Gastroesophageal sphincter (tissue), 4 donors: Measurements from ENCODE around the gene TMOD3. TPM values are rescaled to one million over a fixed set of nuclear protein-coding genes. Genes with fewer than 3 reads are reported as not detected.
"Not testable (repeated sequence)": the region's sequence is repeated elsewhere in the genome, so short reads cannot be mapped to it uniquely, and the experiment has no call there.

Experiments used
- ATAC-seq: fragments of 150-250 bp; one replicate; pipeline ENCODE4 v1.9.1; 2016; ENCODE audit warnings: mild to moderate bottlenecking, moderate library complexity
- H3K27ac ChIP-seq, 4 donors: fragments of 200-600 bp; sonication (generic) in 3 of 4; 1 replicate in 3 of 4; 2 replicates in 1 of 4; pipeline ENCODE4 v1.5.1; 2016 to 2019
- H3K27me3 ChIP-seq: fragments of 200-600 bp; sonication (generic); one replicate; pipeline ENCODE4 v1.5.1; 2019
- H3K36me3 ChIP-seq, 2 donors: fragments of 200-600 bp; sonication (generic); one replicate each; pipeline ENCODE4 v1.5.1; 2019; ENCODE audit warnings: control low read depth in 1 of 2
- H3K4me1 ChIP-seq, 3 donors: fragments of 200-600 bp; sonication (generic); 1 replicate in 2 of 3; 2 replicates in 1 of 3; pipeline ENCODE4 v1.5.1; 2016 to 2019; ENCODE audit warnings: control low read depth in 2 of 3
- H3K4me3 ChIP-seq, 2 donors: fragments of 200-600 bp; sonication (generic); one replicate each; pipeline ENCODE4 v1.5.1; 2019; ENCODE audit warnings: mild to moderate bottlenecking in 1 of 2, moderate library complexity in 1 of 2
- H3K9me3 ChIP-seq, 3 donors: fragments of 200-600 bp; sonication (generic); one replicate each; pipeline ENCODE4 v1.5.1; 2017 to 2019; ENCODE audit warnings: control low read depth in 2 of 3
- EP300 ChIP-seq: sonication (generic); formaldehyde crosslinking; IDR thresholded peaks from one replicate; pipeline ENCODE4 v1.6.1; 2017; ENCODE audit warnings: antibody characterized with exemption, mild to moderate bottlenecking
- POLR2A ChIP-seq, 2 donors: fragments of 450-650 bp; IDR thresholded peaks; one replicate each; pipeline ENCODE4 v1.6.1; 2017; ENCODE audit warnings: antibody characterized with exemption in 2 of 2, mild to moderate bottlenecking in 2 of 2, moderate library complexity in 1 of 2
- POLR2AphosphoS5 ChIP-seq: sonication (generic); formaldehyde crosslinking; IDR thresholded peaks from one replicate; pipeline ENCODE4 v1.6.1; 2017; ENCODE audit warnings: antibody characterized with exemption
- WGBS, 2 donors: methylation state at CpG; one replicate each; pipeline ENCODE4 v1.1.5; 2018; ENCODE audit warnings: low coverage in 1 of 2; 5-methylcytosine and 5-hydroxymethylcytosine counted together
- total RNA-seq, 4 donors: library from RNA; depleted of rRNA; stranded (reverse); fragments of >200 nt; gene quantifications; one replicate each; pipeline ENCODE4 v1.1.0, GENCODE V29; 2016
- TF ChIP-seq, protein P1 (sequence below), 4 experiments: fragments of 200-600 bp in 2 of 4; fragments of 450-650 bp in 2 of 4; sonication (generic) in 1 of 4; IDR thresholded peaks; one replicate each; pipeline ENCODE4 v1.5.1; 2017 to 2019; ENCODE audit warnings: antibody characterized with exemption in 4 of 4, mild to moderate bottlenecking in 2 of 4, moderate library complexity in 2 of 4

Gene TMOD3
- total RNA-seq, 4 donors from 2014 or later, result 15.9 to 38.8 (median 21.4) TPM

DNA sequence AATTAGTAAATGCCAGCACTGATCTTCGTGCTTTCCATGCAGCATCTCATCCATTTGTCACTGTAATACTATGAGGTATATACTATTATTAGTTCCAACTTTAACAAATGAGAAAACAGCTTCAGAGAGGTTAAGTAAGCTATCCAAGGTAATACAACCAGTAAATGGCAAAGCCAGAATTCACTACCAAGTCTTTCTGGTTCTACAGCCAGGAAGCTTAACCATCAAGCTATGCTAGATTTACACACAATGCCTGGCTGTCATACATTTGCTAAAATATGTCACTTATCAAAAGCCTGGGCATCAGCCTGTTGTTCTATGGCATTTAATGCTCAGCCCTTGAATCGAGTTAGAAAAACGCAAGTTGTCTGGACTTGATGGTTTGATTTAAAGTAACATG is 45.5 kb upstream of the TMOD3 start:
- peaks cover 0 to 88% of the 10 kb centered on the region in 2 donors for H3K36me3 ChIP-seq
- H3K27ac ChIP-seq, result no peak overlapping the region
- TF ChIP-seq EP300 (no peak), POLR2AphosphoS5 (no peak), POLR2A (IDR thresholded peaks at IDR 0.05) (no peak)
- TF ChIP-seq, protein P1, sequence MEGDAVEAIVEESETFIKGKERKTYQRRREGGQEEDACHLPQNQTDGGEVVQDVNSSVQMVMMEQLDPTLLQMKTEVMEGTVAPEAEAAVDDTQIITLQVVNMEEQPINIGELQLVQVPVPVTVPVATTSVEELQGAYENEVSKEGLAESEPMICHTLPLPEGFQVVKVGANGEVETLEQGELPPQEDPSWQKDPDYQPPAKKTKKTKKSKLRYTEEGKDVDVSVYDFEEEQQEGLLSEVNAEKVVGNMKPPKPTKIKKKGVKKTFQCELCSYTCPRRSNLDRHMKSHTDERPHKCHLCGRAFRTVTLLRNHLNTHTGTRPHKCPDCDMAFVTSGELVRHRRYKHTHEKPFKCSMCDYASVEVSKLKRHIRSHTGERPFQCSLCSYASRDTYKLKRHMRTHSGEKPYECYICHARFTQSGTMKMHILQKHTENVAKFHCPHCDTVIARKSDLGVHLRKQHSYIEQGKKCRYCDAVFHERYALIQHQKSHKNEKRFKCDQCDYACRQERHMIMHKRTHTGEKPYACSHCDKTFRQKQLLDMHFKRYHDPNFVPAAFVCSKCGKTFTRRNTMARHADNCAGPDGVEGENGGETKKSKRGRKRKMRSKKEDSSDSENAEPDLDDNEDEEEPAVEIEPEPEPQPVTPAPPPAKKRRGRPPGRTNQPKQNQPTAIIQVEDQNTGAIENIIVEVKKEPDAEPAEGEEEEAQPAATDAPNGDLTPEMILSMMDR (IDR thresholded peaks at IDR 0.05), result no peak
- no peak for ATAC-seq
- H3K27me3 ChIP-seq, result no peaks in the 10 kb centered on the region
- WGBS, 2 donors, result 79 to 84% methylated on average over 3 of the region's 3 CpGs
- H3K9me3 ChIP-seq, result no peaks in the 10 kb centered on the region
- no peaks in the 10 kb centered on the region for H3K4me1 ChIP-seq
- H3K4me3 ChIP-seq, result no peak overlapping the region

DNA sequence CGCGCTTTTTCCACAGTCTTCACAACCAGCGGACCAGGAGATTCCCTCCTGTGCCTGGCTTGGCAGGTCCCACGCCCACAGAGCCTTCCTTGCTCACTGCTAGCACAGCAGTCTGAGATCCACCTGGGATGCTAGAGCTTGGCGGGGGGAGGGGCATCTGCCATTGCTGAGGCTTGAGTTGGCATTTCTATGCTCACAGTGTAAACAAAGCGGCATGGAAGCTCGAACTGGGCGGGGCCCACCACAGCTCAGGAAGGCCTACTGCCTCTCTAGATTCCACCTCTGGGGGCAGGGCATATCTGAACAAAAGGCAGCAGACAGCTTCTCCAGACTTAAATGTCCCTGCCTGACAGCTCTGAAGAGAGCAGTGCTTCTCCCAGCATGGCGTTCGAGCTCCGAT is 42.3 kb upstream of the TMOD3 start:
- H3K4me1 ChIP-seq, ATAC-seq, H3K9me3 ChIP-seq, H3K27ac ChIP-seq, H3K27me3 ChIP-seq, H3K4me3 ChIP-seq: not testable (repeated sequence)
- 100% methylated on average over 1 of the region's 11 CpGs; no CpG with 5 or more reads in 1 of the 2 donors for WGBS, 2 donors
- peaks cover 0 to 59% of the 10 kb centered on the region in 2 donors for H3K36me3 ChIP-seq

DNA sequence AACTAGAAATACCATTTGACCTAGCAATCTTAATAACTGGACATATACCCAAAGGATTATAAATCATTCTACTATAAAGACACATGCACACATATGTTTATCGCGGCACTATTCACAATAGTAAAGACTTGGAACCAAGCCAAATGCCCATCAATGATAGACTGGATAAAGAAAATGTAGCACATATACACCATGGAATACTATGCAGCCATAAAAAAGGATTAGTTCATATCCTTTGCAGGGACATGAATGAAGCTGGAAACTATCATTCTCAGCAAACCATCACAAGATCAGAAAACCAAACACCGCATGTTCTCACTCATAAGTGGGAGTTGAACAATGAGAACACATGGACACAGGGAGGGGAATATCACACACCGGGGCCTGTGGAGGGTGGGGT is 37.0 kb upstream of the TMOD3 start:
- H3K4me3 ChIP-seq, ATAC-seq, H3K9me3 ChIP-seq, H3K27ac ChIP-seq, H3K27me3 ChIP-seq: not testable (repeated sequence)
- 92 to 94% methylated on average over 4 of the region's 4 CpGs for WGBS, 2 donors
- Histone ChIP-seq H3K4me1 (peaks cover 0 to 13% (median 0%) of the 10 kb centered on the region in 3 donors), H3K36me3 (peaks cover 0 to 15% of the 10 kb centered on the region in 2 donors)

DNA sequence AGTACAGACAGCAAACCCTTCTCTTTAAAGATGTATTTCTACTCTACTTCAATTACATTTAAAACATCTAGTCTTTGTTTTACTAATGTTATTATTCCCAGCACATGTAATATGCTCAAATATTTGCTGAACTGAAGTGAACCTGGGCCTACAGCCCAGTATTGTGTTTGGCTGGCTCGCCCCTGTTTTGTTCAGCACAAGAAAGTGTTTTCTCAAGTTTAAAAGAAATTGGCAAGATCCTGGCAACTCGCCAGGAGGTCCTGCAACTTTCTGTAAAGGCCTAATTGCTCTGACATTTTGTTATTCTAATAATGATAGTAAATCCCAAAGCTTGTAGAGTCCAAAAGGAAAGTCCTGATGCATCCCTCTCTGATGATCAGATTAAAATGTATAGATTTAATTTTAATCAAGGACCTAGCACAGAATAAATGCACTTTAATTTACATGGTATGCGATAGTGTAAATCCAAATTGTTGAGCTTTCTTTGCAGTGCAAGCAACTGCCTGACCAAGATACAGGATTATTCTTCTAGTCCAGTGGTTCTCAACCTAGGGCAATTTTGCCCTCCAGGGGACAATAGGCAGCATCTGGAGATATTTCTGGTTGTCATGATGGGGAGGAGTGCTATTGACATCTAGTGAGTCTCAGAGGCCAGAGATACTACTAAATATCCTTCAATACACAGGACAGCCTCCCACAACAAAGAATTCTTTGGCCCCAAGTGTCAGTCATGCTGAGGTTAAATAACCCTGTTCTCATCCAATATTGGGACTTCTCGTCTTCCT is 35.7 kb upstream of the TMOD3 start:
- Histone ChIP-seq H3K36me3 (peaks cover 0 to 14% of the 10 kb centered on the region in 2 donors), H3K27ac (no peak overlapping the region), H3K27me3 (no peaks in the 10 kb centered on the region), H3K4me1 (peaks cover 0 to 13% (median 0%) of the 10 kb centered on the region in 3 donors), H3K9me3 (no peaks in the 10 kb centered on the region), H3K4me3 (no peak overlapping the region)
- WGBS, 2 donors, result 38 to 45% methylated on average over 4 of the region's 4 CpGs
- no peak for ATAC-seq
- TF ChIP-seq POLR2A (IDR thresholded peaks at IDR 0.05) (no peak), POLR2AphosphoS5 (no peak), EP300 (no peak)
- TF ChIP-seq, protein P1 (IDR thresholded peaks at IDR 0.05), result no peak

DNA sequence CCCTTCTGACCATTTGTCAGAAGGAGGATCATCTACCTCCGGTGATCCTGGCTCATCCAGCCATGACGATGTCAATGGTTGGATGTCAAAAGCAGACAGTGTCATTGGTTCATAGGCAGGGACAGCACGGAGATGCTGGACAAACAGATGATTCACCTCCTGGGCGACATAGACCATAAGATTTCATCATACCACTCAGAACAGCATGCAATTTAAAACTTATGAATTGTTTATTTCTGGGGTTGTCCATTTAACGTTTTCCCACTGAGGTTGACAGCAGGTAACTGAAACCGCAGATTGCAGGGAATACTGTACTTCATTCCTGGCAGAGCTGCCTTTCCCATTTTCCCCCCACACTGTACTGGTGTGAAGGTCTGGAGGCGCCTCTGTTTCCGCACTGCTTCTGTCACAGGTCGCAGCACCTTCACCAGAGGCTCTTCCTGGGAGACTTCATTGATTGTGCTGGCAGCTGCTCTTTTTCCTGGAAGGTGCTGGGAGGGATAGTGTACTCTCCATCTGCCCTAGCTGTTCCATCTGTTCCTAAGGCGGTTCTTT is 32.5 kb upstream of the TMOD3 start:
- WGBS, 2 donors, result 82% methylated on average over 10 of the region's 10 CpGs; no CpG with 5 or more reads in 1 of the 2 donors
- Histone ChIP-seq H3K27ac (no peak overlapping the region), H3K9me3 (no peaks in the 10 kb centered on the region)

More for the DNA sequence above, 32.5 kb upstream of the TMOD3 start:
- Histone ChIP-seq H3K36me3 (peaks cover 0 to 44% of the 10 kb centered on the region in 2 donors), H3K4me3 (no peak overlapping the region), H3K27me3 (no peaks in the 10 kb centered on the region), H3K4me1 (peaks cover 0 to 13% (median 0%) of the 10 kb centered on the region in 3 donors)
- TF ChIP-seq, protein P1 (IDR thresholded peaks at IDR 0.05), result no peak
- TF ChIP-seq EP300 (no peak), POLR2AphosphoS5 (no peak), POLR2A (IDR thresholded peaks at IDR 0.05) (no peak)
- no peak for ATAC-seq
